Measurements from ENCODE around the gene LANCL1. TPM values are rescaled to one million over a fixed set of nuclear protein-coding genes. Genes with fewer than 3 reads are reported as not detected.

LANCL1 gene, protein sequence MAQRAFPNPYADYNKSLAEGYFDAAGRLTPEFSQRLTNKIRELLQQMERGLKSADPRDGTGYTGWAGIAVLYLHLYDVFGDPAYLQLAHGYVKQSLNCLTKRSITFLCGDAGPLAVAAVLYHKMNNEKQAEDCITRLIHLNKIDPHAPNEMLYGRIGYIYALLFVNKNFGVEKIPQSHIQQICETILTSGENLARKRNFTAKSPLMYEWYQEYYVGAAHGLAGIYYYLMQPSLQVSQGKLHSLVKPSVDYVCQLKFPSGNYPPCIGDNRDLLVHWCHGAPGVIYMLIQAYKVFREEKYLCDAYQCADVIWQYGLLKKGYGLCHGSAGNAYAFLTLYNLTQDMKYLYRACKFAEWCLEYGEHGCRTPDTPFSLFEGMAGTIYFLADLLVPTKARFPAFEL
- 63.0 TPM for total RNA-seq

DNA sequence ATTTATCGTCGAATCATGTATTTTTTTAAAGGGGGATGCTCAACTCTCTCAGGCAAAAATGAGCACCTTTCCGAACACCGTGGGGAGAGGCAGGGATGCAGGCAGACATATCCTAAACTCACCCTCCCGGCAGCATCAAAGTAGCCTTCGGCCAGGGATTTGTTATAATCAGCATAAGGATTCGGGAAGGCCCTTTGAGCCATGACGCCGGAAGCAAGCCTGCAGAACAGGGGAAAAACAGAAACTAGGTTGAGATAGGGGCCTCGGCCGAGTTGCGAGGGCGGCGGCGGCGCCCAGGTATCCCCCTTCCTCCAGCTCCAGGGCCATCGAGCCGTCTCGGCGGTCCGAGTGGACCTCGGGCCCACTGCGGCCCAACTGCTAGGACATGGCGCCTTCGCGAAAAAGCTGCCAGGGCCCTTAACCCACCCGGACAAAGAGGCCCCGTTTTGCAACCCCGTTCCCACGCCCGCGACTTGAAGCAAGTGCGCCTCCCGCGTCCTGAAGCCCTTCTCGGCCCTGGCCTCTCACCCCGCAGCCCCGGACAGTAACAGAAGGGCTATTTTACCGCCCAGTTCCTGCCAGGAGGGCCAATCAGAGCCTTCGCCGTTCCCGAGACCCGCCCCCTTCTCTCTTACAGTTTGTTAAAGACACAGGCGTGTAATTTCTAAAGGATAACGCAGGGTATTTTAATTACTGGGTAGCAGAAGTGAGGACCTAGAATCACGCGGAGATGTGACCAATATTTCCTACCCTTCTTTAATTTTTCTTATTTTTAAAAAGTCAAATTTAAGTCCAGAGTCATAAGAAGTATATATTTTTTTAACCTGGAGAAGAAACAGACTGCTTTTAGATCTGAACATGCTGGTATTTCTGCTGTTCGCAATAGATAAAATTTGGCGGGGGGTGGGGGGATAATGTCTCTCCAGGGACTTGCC is at the start of gene LANCL1:
TSS of gene LANCL1 (minus strand) at position 566 of the 935 bp plus-strand sequence. CDS start at position 203, 363 bp downstream.
- DNase-seq: peak; percentile 95

DNA sequence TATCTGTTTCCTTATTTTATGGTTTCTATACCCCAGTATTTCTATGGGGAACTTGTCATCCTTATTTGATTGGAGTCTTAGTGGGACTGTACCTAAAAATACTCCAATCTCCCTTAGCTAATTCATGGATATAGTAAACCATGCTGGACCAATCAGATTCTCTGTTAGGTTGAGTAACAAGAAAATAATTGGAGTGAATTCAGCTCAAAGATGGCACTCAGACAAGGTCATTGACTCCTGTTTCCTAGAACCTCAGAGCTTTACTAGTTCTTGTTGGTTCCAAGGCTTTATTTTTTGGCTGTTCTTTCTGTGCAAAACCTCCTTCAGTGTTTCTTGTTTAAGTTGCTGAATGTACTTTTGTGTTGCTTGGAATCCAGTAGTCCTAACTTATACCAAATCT is 48.0 kb upstream of the LANCL1 start:
- DNase-seq: no peak

DNA sequence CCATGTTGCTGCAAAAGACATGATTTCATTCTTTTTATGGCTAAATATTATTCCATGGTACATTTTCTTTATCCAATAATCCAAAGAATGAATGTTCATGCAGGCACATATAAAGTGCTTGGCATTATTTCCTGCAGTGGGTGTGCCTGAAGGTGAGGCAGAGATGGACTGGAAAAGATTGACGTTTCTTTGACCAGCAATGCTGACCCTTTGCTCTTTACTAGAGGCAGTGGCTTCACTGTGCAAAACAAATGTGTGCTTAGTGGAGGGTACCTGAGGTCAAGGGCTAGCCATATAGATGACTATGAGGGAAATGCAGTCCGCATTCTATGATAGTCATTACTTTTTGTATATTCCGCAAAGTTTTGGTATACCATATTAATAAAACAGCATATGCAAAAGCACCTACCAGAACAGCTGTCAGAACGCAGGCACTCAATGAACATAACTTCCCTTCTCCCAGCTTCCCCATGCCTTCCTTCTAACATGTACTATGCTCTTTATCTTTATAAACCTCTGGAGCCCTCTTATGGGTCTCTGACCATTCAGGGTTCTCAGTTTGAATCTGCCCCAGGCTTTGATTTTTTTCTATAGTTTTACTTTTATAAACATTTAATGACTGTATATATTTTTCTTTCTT is 47.2 kb upstream of the LANCL1 start:
- no peak for DNase-seq

DNA sequence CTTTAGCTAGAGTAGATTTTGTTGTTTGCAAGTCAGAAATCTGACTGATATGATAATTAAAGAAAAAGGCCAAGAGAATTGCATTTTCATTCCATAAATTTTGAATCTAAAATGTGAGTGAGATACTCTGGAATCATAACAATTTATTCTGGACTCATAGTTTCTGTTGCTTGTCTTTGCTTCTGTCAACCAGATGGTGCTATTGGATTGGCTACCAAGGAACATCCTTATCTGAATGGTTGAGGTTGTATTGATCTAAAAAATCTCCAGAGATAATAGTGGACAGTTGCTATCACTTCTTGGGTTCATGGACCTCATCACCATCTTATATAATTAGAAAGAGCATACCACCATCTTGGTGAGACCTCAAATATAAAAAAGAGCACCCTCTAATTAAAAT is 45.8 kb upstream of the LANCL1 start:
- DNase-seq: no peak

DNA sequence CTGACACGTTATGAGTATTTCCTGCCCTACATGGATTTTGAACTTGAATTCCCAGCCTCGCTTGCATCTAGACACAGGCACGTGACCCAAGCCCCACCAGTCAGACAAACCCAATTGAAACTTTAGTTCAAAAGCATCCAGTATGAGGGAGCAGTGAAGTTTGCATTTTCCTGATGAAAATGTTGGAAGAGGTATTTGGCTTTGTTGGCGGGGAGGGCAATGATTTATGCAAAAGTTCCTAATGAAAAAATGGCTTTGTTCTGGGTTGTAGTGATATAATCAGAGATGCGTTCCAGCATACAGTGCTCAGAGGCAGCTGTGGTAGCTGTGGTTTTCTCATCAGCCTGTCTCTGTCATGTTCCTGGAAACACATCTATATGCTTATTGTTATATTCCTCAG is 43.0 kb upstream of the LANCL1 start:
- DNase-seq: no peak

DNA sequence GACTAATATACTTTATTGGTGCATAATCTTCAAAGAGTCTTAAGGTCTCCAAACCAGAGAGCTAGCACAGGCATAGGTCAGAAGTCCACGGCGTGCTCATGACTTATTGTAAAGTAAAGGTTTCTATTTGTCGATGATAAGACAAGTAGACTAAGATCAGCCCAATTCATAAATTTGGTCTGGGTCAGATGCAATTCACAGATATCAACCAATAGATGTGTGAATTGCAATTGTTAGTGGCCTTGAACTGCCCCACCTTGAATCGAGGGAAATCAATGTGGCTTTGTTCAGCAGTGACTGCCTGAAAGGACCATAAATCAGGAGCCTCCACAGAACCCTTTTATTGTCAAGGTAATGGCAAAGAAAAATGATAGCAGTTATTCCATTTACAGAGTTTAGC is 40.7 kb upstream of the LANCL1 start:
- DNase-seq: no peak

DNA sequence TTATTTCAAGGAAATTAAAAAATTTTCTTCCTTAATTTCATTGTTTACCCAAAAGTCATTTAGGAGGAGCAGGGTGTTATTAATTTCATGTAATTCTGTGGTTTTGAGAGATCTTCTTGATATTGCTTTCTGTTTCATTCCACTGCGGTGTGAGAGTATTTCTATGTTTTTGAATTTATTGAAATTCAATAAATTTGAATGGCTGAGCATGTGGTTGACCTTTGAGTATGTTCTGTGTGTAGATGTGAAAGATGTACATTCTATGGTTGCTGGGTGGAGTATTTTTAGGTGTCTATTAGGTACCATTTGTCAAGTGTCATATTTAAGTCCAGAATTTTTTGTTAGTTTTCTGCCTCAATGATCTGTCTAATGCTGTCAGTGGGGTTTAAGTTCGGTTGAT is 39.4 kb upstream of the LANCL1 start:
- no peak for DNase-seq

DNA sequence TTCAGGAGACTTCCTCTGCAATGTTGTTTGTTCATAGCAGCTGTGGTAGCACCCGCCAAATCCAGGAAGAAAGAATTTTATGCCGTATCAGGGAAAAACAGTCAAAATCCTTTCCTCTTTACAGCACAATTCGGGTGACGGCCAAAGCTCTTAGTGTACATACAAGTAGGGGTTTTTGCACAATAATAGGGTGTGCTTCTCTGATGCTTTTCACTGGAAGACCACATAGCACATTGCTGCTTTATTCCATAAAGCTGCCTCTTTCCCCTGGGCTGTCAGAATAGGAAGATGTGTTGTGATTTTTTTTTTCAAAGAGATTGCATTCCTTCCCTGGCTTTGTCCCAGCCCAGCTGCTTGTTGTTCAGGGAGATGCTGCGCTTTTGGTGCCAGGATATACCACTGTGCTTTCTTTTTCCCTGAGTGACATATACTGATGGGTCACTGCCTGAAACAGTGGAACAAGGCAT is 27.2 kb upstream of the LANCL1 start:
- DNase-seq: peak; percentile 79

DNA sequence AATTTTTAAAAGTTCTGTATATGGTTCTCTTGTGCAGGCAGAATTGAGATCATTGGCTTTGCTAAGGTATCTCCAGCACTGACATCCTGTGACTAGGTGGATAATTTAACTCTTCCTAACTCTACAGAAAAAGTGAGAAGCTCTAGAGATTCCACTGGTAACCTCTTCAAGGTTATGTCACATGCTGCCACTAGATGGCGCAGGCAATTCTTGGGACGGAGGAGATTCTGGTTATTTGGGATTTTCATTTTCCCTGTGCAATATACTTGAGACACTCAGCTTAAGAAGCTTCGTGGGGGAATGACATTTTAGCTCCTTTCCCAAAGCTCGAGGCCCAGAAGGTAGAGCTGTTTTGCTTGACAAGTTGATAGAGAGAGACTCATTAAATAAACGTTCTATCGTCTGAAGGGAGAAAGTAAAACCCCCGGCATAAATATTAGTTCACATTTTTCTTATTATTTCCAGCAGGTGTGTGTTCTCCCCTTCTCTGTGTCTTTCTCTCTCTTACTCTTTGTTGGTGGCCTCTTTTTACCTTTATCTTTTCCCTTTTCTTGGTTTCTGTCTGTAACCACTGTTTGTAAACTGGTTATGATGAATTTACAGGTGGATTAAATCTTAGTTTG is 26.6 kb upstream of the LANCL1 start:
- DNase-seq: peak; percentile 81

DNA sequence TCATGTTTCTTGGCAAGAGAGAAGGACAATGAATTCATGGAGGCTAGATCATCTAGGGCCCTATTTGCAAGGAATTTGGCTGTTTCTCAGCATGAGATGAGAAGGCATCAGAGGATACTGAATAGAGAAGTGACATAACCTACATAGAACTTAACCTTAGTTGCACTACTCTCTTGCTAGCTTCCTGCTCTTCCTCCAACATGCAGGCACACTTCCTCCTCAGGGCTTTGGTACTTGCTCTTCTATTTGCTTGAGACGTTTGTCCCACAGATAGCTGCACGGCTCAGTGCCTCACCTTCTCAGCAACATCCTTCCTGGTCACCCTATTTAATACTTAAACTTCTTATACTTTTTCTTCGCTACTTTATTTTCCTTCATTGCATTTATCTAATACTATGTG is 20.0 kb upstream of the LANCL1 start:
- no peak for DNase-seq

DNA sequence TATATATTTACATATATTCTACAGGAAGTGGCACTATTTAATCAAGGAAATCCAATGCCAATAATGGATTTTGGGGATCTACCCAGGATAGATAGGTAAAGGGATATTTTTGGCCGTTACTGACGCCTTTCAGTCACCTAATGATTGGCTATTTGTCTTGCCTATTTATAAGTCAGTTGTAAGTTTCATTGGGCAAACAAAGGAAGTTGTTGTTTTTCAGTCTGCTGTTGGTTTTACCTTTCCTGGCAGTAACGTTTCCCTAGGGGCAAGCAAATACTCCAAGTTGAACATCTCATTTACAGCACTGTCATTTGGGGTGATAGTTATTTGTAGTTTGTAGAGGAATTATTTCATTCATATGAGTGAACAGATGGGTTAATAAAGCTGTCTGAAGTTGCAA is 17.0 kb upstream of the LANCL1 start:
- DNase-seq: no peak

DNA sequence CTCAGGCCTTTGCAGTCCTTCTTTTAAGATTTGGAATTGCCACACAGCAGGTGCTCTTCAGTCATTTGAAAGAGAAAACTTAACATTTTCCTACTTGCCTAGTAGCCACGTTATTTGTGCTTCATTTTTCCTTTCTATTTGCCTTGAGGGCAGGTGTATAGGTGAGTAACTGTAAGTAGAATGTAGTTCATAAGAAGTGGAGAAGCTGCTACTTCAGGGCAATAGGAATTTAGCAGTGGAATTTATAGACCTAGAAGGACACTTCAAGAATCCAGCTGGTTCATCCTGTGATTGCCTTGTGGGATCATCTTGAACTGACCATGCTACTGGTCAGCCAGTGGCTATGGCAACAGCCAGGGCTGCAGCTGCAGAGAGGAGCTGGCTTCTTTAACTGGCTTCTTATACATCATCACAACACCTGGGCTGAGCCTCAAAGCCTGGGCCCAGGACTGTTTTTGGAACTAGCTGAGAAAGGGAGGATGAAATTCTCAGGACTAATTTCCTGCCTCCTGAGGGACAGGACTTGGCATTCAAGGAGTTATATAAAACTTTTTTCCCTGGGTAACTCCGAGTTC is 5.1 kb upstream of the LANCL1 start:
- DNase-seq: peak; percentile 77

DNA sequence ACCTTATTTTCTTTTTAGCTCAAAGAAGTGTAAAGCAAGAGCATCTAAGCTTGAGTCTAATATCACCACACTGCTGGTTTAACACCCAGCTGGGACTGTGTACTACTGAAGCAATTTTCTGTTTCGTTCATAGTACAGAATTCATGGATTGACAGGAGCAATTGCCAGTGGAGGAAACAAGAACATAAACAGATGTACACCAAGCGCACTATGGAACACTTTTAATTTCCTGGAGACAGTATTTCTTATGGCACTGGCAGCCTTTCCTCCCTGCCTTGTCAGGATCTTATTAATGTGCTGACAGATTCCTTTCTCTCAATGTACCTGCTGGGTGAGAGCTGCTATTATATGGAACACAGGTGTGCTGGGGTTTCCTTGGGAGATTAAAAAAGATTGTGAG is 4.2 kb upstream of the LANCL1 start:
- peak; percentile 37 for DNase-seq

DNA sequence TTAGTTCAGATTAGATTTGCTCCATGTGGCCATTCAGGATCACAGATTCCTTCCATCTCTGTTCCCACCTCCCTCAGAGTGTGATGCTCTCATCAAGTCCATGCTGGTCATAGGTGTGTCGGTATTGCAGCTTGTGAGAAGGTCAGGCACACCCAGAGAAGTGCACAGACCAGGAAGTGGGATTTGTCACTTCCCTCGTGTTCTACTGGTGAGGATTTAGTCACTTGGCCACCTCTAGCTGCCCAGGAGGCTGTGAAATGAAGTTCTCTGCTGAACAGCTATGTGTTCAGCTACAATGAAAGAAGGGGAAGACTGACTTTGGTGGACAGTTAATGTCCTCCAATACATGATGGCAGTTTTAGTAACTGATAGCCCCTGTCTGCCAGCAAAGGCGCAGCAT is 3.5 kb upstream of the LANCL1 start:
- DNase-seq: no peak

DNA sequence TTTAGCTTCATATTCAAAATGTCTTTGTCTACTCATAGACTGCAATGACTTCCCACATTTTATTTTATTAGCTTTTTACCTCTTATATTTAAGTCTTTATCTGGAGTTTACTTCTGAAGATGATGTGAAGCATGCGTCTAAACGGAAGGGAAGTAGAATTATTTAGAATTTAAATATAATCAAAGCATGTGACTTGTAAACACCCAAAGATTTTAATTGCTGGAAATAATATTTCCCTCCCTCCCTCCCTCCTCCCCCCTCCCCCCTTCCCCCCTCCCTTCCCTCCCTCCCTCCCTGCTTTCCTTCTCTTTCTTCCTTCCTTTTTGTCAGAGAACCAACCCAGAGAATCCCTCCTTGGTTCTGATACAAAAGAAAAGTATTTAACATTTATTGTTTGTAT is 2.1 kb upstream of the LANCL1 start:
- no peak for DNase-seq

DNA sequence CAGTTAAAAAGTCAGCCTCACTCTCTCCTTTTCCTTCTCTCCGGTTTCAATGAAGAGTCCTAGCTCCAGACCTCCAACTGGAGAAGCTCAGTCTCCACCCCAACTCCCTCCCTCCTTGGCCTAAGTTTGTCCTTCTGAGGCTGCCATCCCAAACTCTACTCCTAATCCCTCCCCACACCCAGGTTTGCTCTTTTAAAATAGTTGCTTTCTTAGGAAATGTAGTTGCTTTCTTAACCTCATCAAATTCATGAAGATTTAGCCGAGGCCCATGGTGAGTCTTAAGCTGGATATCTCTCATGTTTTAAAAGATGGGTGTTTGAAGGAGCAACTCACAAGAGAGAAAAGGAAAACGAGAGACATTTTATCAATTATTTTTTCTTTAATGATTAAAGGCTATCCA is 937 bp upstream of the LANCL1 start:
- peak; percentile 28 for DNase-seq

DNA sequence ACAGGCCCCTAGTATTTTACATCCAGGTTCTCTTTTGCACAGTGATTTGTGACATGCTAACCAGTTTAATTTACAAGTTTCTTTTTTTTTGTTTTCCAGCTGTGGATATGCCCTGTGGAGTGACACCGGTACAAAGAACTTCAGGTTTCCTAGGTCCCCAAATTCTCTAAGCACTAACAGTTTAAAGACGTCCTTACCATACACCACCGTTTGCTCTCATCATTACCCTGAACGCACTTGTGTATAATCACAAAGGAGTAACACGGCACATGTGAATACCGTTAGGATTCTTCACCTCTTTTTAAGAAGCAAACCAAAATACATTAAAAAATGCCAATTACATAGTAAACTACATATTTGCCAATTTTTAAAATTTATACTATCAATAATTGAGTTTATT is 853 bp downstream of the LANCL1 start:
- peak; percentile 21 for DNase-seq

DNA sequence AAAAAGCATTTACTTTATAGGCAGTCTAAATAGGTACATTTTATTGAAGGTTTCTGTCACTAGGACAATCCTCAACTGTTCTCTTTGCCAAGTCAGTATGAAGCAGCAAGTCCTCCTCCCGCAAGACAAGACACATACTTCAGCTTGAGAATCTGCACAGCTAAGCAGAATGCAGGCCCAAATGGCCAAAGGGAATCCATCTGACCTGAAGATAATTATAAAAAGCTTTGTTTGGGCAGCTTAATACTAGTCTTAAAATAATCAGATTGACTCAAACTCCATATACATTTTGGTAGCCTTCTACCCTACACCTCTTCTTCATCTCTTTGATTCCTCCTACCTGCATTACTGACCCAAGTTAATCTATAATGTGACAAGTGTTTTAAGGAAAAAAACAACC is 1.8 kb downstream of the LANCL1 start:
- no peak for DNase-seq

DNA sequence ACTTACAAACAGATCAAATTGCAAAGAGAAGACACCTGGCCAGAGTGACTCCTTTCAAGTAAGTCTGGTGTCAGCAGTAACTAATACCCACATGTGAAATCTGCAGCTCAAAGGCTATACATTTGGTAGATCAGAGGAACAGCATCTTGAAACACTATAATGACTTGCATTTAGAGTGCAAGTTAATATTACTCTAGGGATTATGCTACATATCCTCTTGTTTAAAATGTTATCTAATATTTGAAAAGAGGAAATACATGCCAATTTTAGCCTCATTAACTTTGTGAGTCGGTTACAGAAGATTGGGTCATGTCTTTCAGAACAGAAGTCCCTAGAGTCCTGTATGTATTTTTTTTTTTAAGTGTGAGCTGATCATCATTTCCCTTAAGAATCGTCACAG is 15.2 kb downstream of the LANCL1 start:
- no peak for DNase-seq

DNA sequence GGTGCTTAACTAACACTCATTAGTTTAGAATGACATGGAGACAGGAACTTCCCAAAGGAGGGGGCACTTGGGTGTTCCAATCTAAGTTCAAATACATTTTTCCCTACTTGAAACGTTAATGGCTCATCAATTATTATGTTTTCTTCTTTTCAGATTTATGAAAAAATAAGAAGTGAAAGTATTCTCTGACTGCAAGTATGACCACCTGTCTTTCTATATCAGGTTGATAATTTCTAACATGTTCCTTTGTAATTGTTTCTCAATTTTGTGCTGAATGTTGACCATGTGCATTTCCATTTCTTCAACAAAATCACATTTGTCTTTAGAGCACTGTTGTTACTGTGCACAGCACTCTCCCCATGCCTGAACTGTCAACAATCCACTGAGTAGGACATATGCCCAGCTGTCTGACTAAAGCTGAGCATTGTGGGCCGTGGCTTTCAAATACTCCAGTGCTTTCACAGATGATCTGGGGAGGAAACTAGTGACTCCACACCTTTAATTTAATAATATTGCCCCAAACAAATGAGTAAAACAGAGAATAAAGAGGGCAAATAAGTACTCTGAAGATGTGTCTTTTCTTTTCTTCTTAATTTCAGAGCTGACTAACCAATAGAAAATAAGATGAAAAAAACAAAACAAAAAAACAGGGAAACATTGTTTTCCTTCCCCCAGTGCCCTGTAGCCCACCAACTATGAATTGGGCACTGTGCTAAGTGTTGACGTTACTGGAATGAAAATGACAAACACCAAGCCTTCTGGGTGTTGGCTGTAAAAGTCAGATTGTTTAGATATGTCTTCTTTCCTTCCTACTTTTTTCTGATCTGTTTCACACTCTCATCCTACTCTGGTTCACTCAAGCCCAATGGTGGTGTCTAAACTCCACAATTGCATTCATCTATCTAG is 16.0 kb downstream of the LANCL1 start:
- peak; percentile 28 for DNase-seq

DNA sequence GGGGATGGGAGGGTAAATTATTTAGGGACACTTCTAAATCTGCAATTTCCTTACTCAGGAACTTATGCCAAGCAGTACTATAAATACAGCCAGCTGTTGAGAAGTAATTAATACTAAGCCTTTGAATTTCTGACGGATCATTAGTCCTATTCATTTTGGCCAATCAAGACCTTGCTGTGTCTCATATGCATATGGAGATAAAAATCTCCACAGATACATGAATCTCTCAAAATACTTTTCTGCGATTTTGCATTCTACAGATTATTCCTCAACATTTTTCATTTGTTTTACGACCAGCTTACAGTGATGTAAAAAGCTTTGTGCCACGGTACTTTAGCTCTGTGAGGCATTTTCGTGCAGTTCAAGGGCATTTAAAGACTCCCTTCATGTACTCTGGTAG is 16.7 kb downstream of the LANCL1 start:
- DNase-seq: peak; percentile 32

All from tongue (tissue), 2 donors.